GM12865 (cell line): ENCODE data around the gene PBRM1.
A peak's percentile ranks its signal among the peaks of the same experiment; 100 is the strongest.

ENCODE experiments used
- DNase-seq: peaks from one replicate; pipeline ENCODE4 v3.0.0; 2010; ENCODE audit warnings: low read depth
- H3K4me3 ChIP-seq: 2 replicates; pipeline ENCODE4 v1.5.1; 2011; ENCODE audit warnings: mild to moderate bottlenecking, low read depth, low read length, control low read depth
- TF ChIP-seq, protein P1 (sequence below): IDR thresholded peaks from 2 replicates; pipeline ENCODE4 v1.5.1; 2011; ENCODE audit warnings: low read length, control low read depth, low read depth, inconsistent platforms; ENCODE audit not compliant: insufficient read depth; ENCODE audit errors: missing control alignments

The PBRM1 gene

DNA sequence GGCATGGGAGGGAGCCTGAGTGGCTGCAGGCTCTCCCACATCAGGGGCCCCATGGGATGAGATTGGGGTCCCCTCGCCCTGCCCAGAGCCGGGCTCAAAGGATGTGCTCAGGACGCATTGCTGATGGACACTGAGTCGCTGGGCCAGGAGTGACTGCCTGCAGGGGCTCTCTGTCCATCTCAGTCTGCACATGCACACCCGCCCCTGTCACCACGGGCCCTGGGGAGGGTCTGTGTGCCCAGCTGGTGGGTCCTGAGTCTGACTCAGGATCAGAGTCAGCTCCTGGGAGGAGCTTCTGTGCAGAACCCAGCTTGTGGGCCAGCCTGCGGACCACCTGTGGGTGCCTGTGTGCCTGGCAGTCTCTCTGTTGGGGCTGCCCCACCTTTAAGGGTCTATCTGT lies 172.4 kb downstream of the PBRM1 start:
- TF ChIP-seq, protein P1, sequence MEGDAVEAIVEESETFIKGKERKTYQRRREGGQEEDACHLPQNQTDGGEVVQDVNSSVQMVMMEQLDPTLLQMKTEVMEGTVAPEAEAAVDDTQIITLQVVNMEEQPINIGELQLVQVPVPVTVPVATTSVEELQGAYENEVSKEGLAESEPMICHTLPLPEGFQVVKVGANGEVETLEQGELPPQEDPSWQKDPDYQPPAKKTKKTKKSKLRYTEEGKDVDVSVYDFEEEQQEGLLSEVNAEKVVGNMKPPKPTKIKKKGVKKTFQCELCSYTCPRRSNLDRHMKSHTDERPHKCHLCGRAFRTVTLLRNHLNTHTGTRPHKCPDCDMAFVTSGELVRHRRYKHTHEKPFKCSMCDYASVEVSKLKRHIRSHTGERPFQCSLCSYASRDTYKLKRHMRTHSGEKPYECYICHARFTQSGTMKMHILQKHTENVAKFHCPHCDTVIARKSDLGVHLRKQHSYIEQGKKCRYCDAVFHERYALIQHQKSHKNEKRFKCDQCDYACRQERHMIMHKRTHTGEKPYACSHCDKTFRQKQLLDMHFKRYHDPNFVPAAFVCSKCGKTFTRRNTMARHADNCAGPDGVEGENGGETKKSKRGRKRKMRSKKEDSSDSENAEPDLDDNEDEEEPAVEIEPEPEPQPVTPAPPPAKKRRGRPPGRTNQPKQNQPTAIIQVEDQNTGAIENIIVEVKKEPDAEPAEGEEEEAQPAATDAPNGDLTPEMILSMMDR: no peak
- DNase-seq: no peak
- H3K4me3 ChIP-seq: no peak overlapping the region

DNA sequence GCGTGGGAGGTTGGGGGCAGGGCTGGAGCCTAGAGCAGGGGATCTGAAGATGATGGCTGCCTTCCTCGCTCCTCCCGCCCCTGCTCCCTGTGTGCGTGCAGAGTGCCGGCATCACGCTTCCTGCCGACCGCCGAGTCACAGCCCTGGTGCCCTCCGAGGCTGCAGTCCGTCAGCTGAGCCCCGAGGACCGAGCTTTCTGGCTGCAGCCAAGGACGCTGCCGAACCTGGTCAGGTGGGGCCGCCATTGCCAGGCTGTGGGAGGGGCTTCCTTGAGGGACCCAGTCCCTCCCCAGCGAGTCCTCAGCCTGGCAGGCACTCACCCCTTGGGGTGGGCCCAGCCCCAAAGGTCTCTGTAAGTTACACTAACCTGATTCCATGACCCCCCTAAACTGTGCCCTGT lies 173.0 kb downstream of the PBRM1 start:
- H3K4me3 ChIP-seq: no peak overlapping the region
- no peak for DNase-seq
- TF ChIP-seq, protein P1: no peak

DNA sequence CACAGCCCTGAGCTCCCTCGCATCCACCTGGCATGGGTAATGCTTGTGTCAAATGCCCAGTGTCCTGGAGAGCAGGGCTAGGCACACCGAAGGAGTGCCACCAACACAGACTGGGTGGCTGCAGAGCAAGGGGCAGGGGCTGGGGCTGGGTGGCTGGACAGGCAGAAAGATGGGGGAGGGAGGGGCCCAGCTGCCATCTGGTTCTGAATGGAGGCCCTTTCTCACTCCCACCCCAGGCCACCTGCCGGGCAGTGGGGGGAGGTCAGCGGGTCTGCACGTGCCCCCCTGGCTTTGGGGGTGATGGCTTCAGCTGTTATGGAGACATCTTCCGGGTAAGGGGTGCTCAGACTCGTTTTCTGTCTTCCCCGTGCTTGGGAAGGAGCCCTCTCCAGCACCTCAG lies 173.6 kb downstream of the PBRM1 start:
- no peak overlapping the region for H3K4me3 ChIP-seq
- TF ChIP-seq, protein P1: no peak

DNA sequence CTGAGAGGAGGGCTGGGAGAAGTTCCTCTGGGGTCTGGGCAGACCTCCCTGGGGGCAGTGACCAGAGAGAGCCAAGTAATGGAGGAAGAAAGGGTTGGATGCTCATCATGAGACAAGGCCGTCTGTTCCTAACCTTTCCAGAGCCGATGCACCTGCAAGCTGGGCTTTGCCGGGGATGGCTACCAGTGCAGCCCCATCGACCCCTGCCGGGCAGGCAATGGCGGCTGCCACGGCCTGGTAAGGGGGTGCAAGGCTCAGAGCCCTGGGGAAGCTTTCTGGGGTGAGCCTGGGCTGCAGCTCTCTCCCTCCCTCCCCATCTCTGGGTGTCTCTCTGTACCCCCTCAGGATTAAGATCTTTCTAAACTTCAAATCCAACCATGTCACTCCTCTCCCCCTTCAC lies 174.2 kb downstream of the PBRM1 start:
- no peak overlapping the region for H3K4me3 ChIP-seq
- no peak for DNase-seq
- TF ChIP-seq, protein P1: no peak

More for the DNA sequence above, 173.6 kb downstream of the PBRM1 start:
- DNase-seq: no peak

DNA sequence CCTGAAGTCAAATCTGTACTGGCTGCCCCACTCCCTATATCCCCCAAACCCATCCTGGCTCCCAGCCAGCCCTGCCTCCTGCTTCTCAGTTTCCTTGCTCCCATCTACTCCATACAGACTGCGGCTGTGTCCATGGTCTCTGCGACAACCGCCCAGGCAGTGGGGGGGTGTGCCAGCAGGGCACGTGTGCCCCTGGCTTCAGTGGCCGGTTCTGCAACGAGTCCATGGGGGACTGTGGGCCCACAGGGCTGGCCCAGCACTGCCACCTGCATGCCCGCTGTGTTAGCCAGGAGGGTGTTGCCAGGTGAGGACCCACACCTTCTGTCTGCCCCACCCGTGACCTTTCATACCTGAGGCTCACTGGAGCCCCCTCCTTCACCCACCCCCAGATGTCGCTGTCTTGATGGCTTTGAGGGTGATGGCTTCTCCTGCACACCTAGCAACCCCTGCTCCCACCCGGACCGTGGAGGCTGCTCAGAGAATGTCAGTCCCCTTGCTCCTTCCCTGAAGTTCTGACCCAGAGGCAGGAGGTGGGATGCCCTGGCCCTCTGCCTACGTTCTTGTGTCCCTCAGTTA lies 175.9 kb downstream of the PBRM1 start:
- TF ChIP-seq, protein P1: peak; percentile 10
- DNase-seq: no peak
- H3K4me3 ChIP-seq: no peak overlapping the region

DNA sequence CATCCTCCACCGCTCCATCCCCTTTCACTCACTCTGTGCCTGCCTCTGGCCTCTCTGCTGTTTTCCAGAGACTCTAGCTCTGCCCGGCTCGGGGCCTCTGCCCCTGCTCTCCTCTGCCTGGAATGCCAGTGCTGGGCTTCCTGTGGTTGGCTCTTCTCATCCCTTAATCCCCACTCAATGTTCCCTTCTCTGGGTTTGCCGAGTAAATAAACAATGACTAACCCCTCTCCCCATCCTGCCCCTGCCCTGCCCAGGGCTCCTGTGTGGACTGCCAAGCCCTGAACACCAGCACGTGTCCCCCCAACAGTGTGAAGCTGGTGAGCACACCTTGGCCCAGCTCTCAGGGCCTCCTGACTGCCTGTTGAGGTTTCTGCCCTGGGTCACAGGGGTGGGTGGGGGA lies 178.4 kb downstream of the PBRM1 start:
- no peak for DNase-seq
- no peak overlapping the region for H3K4me3 ChIP-seq
- TF ChIP-seq, protein P1: no peak
